ENCODE results near the gene RASGEF1C.
"Not testable (repeated sequence)": the region's sequence is repeated elsewhere in the genome, so short reads cannot be mapped to it uniquely, and the experiment has no call there.

Gene RASGEF1C

GRCh38 chr5:180098991-180099732 lies 109.8 kb downstream of the RASGEF1C start:
- DNase-seq: no peak

- DNase-seq: no peak
These were observed 110.5 kb downstream of the RASGEF1C start for GRCh38 chr5:180098526-180098925.

GRCh38 chr5:180097926-180098325 lies 111.1 kb downstream of the RASGEF1C start:
- no peak for DNase-seq

- no peak for DNase-seq
These were observed 111.7 kb downstream of the RASGEF1C start for GRCh38 chr5:180097163-180097894.

GRCh38 chr5:180096616-180097015 lies 112.4 kb downstream of the RASGEF1C start:
- no peak for DNase-seq

- no peak for DNase-seq
These were observed 113.5 kb downstream of the RASGEF1C start for GRCh38 chr5:180095545-180095944.

GRCh38 chr5:180093651-180094382 lies 115.2 kb downstream of the RASGEF1C start:
- peak; percentile 11 for DNase-seq

GRCh38 chr5:180093241-180093640 lies 115.8 kb downstream of the RASGEF1C start:
- DNase-seq: no peak

GRCh38 chr5:180090769-180091546 lies 118.1 kb downstream of the RASGEF1C start:
- peak; percentile 11 to 31 for DNase-seq

GRCh38 chr5:180090098-180090768 lies 118.8 kb downstream of the RASGEF1C start:
- peak; percentile 39 to 50 for DNase-seq

- DNase-seq: not testable (repeated sequence)
These were observed 119.4 kb downstream of the RASGEF1C start for GRCh38 chr5:180089628-180090027.

GRCh38 chr5:180088561-180088960 lies 120.5 kb downstream of the RASGEF1C start:
- DNase-seq: no peak

GRCh38 chr5:180086816-180087399 lies 122.1 kb downstream of the RASGEF1C start:
- DNase-seq: no peak

- DNase-seq: peak; percentile 13 to 60
These were observed 123.2 kb downstream of the RASGEF1C start for GRCh38 chr5:180085837-180086236.

GRCh38 chr5:180084638-180085561 lies 124.1 kb downstream of the RASGEF1C start:
- no peak for DNase-seq

GRCh38 chr5:180083529-180084060 lies 125.4 kb downstream of the RASGEF1C start:
- no peak for DNase-seq

- no peak for DNase-seq
These were observed 126.2 kb downstream of the RASGEF1C start for GRCh38 chr5:180082633-180083420.

- no peak for DNase-seq
These were observed 127.5 kb downstream of the RASGEF1C start for GRCh38 chr5:180081481-180081880.
